ENCODE results near the gene KCNMA1. TPM values are rescaled to one million over a fixed set of nuclear protein-coding genes. Genes with fewer than 3 reads are reported as not detected.

The KCNMA1 gene
- total and polyA plus RNA-seq, 9 of the 15 experiments (the other 6 are each of a cell fraction or from before 2014, with no cell fraction given): 0.01 to 0.95 (median 0.15) TPM; not detected in 4

GRCh38 chr10:77188521-77188920, 449.1 kb downstream of the KCNMA1 start (continued):
- no peak for TF ChIP-seq MNT (conservative IDR thresholded peaks at IDR 0.05)
- TF ChIP-seq RBFOX2 (IDR thresholded peaks at IDR 0.05; ENCODE audit: low read depth, low read length): no peak
- TF ChIP-seq ZNF324 (CRISPR knock-in tag; IDR thresholded peaks at IDR 0.05): no peak
- no peak for TF ChIP-seq REST (IDR thresholded peaks at IDR 0.05; ENCODE audit: borderline replicate concordance)
- no peak for TF ChIP-seq REST (CRISPR knock-in tag; IDR thresholded peaks at IDR 0.05; ENCODE audit: low read depth)
- TF ChIP-seq PHB2 (IDR thresholded peaks at IDR 0.05; ENCODE audit: low read depth): no peak
- TF ChIP-seq DACH1 (IDR thresholded peaks at IDR 0.05; ENCODE audit: partially characterized antibody): no peak
- no peak for TF ChIP-seq NFE2 (IDR thresholded peaks at IDR 0.05; ENCODE audit: low read depth)
- TF ChIP-seq AFF4 (CRISPR knock-in tag; IDR thresholded peaks at IDR 0.05): no peak
